HepG2 (cell line): ENCODE results near the gene HS3ST2. TPM values are rescaled to one million over a fixed set of nuclear protein-coding genes. Genes with fewer than 3 reads are reported as not detected.

Source experiments
- ATAC-seq: fragments of 200-7000 bp; cut with Tn5 transposase; 3 replicates; pipeline ENCODE4 v1.9.1; 2020; ENCODE audit warnings: mild to moderate bottlenecking, moderate library complexity
- BruUV-seq: library from RNA; stranded (reverse); fragments of 400-500 nt; replicated peaks from 2 replicates; lab custom pipeline; 2021; lab: Mats Ljungman, UMichigan
- CTCF ChIA-PET: fragments of 300-600 bp; formaldehyde crosslinking; extraction: SDS; loops from one replicate; lab custom pipeline; 2021; ENCODE audit warnings: low total read pairs, inconsistent platforms, low intra/inter-chr PET ratio; lab: Yijun Ruan, JAX
- POLR2A ChIA-PET: fragments of 350-600 bp; sonication (Branson Sonifier 250); formaldehyde crosslinking; loops from one replicate; lab custom pipeline; 2020; ENCODE audit warnings: antibody characterized with exemption, inconsistent platforms; lab: Yijun Ruan, JAX
- DNase-seq: peaks from one replicate; pipeline ENCODE4 v3.0.0-alpha.2; 2015; ENCODE audit warnings: low spot score
- FAIRE-seq: peaks from 3 replicates; lab custom pipeline; 2011; peaks lifted over from hg19 to GRCh38; lab: Jason Lieb, UNC
- H2AFZ ChIP-seq: one replicate; pipeline ENCODE4 v1.6.1; 2011; ENCODE audit warnings: low read length, inconsistent platforms
- H3K27ac ChIP-seq: fragments of 300-600 bp; 3 replicates; pipeline ENCODE4 v1.8.0; 2011; ENCODE audit warnings: mixed run types, mild to moderate bottlenecking, mixed read lengths, low read length, inconsistent platforms; ENCODE audit not compliant: insufficient read depth; ENCODE audit errors: extremely low read length
- H3K27me3 ChIP-seq, 2 experiments: fragments of 200-600 bp in 1 of 2; 2 replicates in 1 of 2; 3 replicates in 1 of 2; pipeline versions ENCODE4 v1.6.0 to v1.8.0; 2011; ENCODE audit warnings: low read length in 2 of 2, mild to moderate bottlenecking in 2 of 2, moderate library complexity in 2 of 2, inconsistent platforms in 1 of 2; ENCODE audit not compliant: insufficient read depth in 2 of 2, control insufficient read depth in 1 of 2
- H3K36me3 ChIP-seq, 2 experiments: fragments of 200-600 bp in 1 of 2; replicated peaks in 1 of 2; 2 replicates in 1 of 2; 3 replicates in 1 of 2; pipeline versions ENCODE4 v1.5.1 to v1.8.0; 2011; ENCODE audit warnings: low read length in 2 of 2, inconsistent platforms in 1 of 2; ENCODE audit not compliant: insufficient read depth in 2 of 2, control insufficient read depth in 1 of 2
- H3K4me1 ChIP-seq: 2 replicates; pipeline ENCODE4 v1.5.1; 2012; ENCODE audit warnings: low read length, inconsistent platforms; ENCODE audit not compliant: insufficient read depth
- H3K4me2 ChIP-seq: 2 replicates; pipeline ENCODE4 v1.6.0; 2011; ENCODE audit warnings: low read depth, low read length, inconsistent platforms
- H3K4me3 ChIP-seq, 3 experiments: fragments of 200-600 bp in 1 of 3; sonication (generic), shearing (Covaris generic) in 1 of 3; replicated peaks in 1 of 3; 2 replicates each; pipeline ENCODE4 v1.5.1; 2011 to 2016; ENCODE audit warnings: low read length in 3 of 3, inconsistent platforms in 2 of 3, low read depth in 2 of 3, mild to moderate bottlenecking in 2 of 3, control low read depth in 1 of 3, mixed read lengths in 1 of 3; ENCODE audit not compliant: insufficient read depth in 1 of 3
- H3K79me2 ChIP-seq: one replicate; pipeline ENCODE4 v1.6.1; 2011; ENCODE audit warnings: low read length, inconsistent platforms; ENCODE audit not compliant: insufficient read depth
- H3K9ac ChIP-seq: 2 replicates; pipeline ENCODE4 v1.6.0; 2011; ENCODE audit warnings: mild to moderate bottlenecking, low read depth, low read length, inconsistent platforms; ENCODE audit not compliant: insufficient read depth
- H3K9me3 ChIP-seq: 2 replicates; pipeline ENCODE4 v1.5.1; 2012; ENCODE audit warnings: mild to moderate bottlenecking, low read length
- H4K20me1 ChIP-seq: 2 replicates; pipeline ENCODE4 v1.6.0; 2011; ENCODE audit warnings: inconsistent platforms, mild to moderate bottlenecking, low read length, moderate library complexity; ENCODE audit not compliant: insufficient read depth
- ARID5B ChIP-seq: IDR thresholded peaks from 2 replicates; pipeline ENCODE4 v1.4.0; 2020; ENCODE audit warnings: mild to moderate bottlenecking, missing genetic modification reagents
- EED ChIP-seq: sonication (generic); formaldehyde crosslinking; IDR thresholded peaks from 2 replicates; pipeline ENCODE4 v1.5.0; 2020; ENCODE audit warnings: mild to moderate bottlenecking, missing genetic modification reagents
- GPBP1L1 ChIP-seq: sonication (generic); formaldehyde crosslinking; IDR thresholded peaks from 2 replicates; pipeline ENCODE4 v1.5.0; 2020; ENCODE audit warnings: mild to moderate bottlenecking, missing genetic modification reagents
- JUND ChIP-seq: sonication (generic); formaldehyde crosslinking; IDR thresholded peaks from 2 replicates; pipeline ENCODE4 v1.8.0; 2022; ENCODE audit warnings: mild to moderate bottlenecking, missing genetic modification reagents
- NR1H2 ChIP-seq: sonication (generic); formaldehyde crosslinking; IDR thresholded peaks from 2 replicates; pipeline ENCODE4 v1.8.1; 2022; ENCODE audit warnings: low read depth, missing genetic modification reagents, borderline replicate concordance
- PCBP2 ChIP-seq: fragments of 200-400 bp; formaldehyde crosslinking; optimal IDR thresholded peaks from 2 replicates; pipeline ENCODE3; 2018; ENCODE audit warnings: low read length, low read depth; ENCODE audit not compliant: poor library complexity, severe bottlenecking
- POLR2A ChIP-seq, 2 experiments: IDR thresholded peaks; 2 replicates each; pipeline ENCODE4 v1.6.1; 2011; ENCODE audit warnings: low read depth in 2 of 2, low read length in 2 of 2, mild to moderate bottlenecking in 1 of 2, moderate library complexity in 1 of 2; ENCODE audit not compliant: insufficient read depth in 1 of 2
- SMYD3 ChIP-seq: sonication (generic); formaldehyde crosslinking; IDR thresholded peaks from 2 replicates; pipeline ENCODE4 v1.8.1; 2023; ENCODE audit warnings: mild to moderate bottlenecking, missing genetic modification reagents
- SYNCRIP ChIP-seq: fragments of 200-400 bp; formaldehyde crosslinking; IDR thresholded peaks from 2 replicates; pipeline ENCODE4 v1.6.1; 2018; ENCODE audit warnings: mild to moderate bottlenecking, low read depth, low read length; ENCODE audit not compliant: insufficient read depth
- TGIF2 ChIP-seq: IDR thresholded peaks from 2 replicates; pipeline ENCODE4 v1.6.1; 2016; ENCODE audit warnings: control low read depth, missing compliant biosample characterization
- ZBTB43 ChIP-seq: sonication (generic); formaldehyde crosslinking; conservative IDR thresholded peaks from 2 replicates; pipeline ENCODE4 v1.4.0; 2020; ENCODE audit warnings: missing genetic modification reagents
- ZBTB7B ChIP-seq: sonication (generic); formaldehyde crosslinking; IDR thresholded peaks from 2 replicates; pipeline ENCODE4 v1.4.0; 2020; ENCODE audit warnings: missing genetic modification reagents
- ZNF281 ChIP-seq: sonication (generic); formaldehyde crosslinking; IDR thresholded peaks from 2 replicates; pipeline ENCODE4 v1.4.0; 2020; ENCODE audit warnings: missing genetic modification reagents, borderline replicate concordance
- WGBS: methylation state at CpG from one replicate; pipeline ENCODE4 v1.1.6; 2017; ENCODE audit warnings: low lambda C conversion rate; 5-methylcytosine and 5-hydroxymethylcytosine counted together
- in situ Hi-C: cut with HindIII; loops from 2 replicates; pipeline ENCODE4 v1.10.0; 2017; ENCODE audit warnings: low pct_unique_long_range_greater_than_20kb; ENCODE audit not compliant: extremely low pct_ligation_motif_present
- intact Hi-C: fragments of 100-400 bp; cut with micrococcal nuclease; formaldehyde crosslinking; loops from one replicate; pipeline ENCODE4 v1.10.0; 2022; ENCODE audit not compliant: unreplicated experiment
- polyA plus RNA-seq, 8 experiments: library from polyadenylated mRNA; depleted of rRNA in 3 of 8; stranded (reverse) in 7 of 8; unstranded in 1 of 8; fragments of >200 nt; fragmentation: Illumina TruSeq in 4 of 8; extraction: Trizol in 4 of 8; gene quantifications; 2 replicates each; pipeline versions ENCODE4 v1.2.1 to v1.2.3, GENCODE V29; 2011 to 2016; ENCODE audit warnings: low read depth in 4 of 8, missing spikeins in 1 of 8, mixed read lengths in 1 of 8; ENCODE audit not compliant: insufficient read depth in 1 of 8
- total RNA-seq, 5 experiments: library from RNA; depleted of rRNA; stranded (reverse); fragments of >200 nt; fragmentation: Illumina TruSeq; extraction: Trizol; gene quantifications; 2 replicates each; pipeline ENCODE4 v1.2.3, GENCODE V29; 2016; ENCODE audit warnings: low read depth in 1 of 5

Gene HS3ST2
- total and polyA plus RNA-seq, 2 of the 13 experiments (the other 11 are each of a cell fraction or from before 2014, with no cell fraction given) = not detected

- no peak for TF ChIP-seq ARID5B
- TF ChIP-seq, all 625 proteins: peak for 0
Measured at GRCh38 chr16:22868593-22869224, 54.7 kb downstream of the HS3ST2 start (continued).

- Histone ChIP-seq H3K4me3 (no peak overlapping the region), H3K9ac (no peak overlapping the region), H3K27ac (no peak overlapping the region), H3K9me3 (no peaks in the 10 kb centered on the region), H4K20me1 (no peaks in the 10 kb centered on the region), H3K27me3 (peaks cover 0 to 9% of the 10 kb centered on the region in 2 experiments; a peak in 2 of 5 replicates), H3K36me3 (no peaks in the 10 kb centered on the region), H3K4me1 (no peaks in the 10 kb centered on the region), H3K4me2 (no peak overlapping the region), H3K79me2 (no peaks in the 10 kb centered on the region), H2AFZ (no peak overlapping the region)
- ChIA-PET CTCF (no interaction called here), POLR2A (no interaction called here)
- no TSS peak for BruUV-seq
- DNase-seq (no peak), ATAC-seq (no peak), FAIRE-seq (no peak)
- intact Hi-C loops = no loop called here
- in situ Hi-C loops = no loop called here
- 0% methylated on average over 4 of the region's 4 CpGs for WGBS
- TF ChIP-seq TGIF2 (CRISPR knock-in tag) (no peak), SYNCRIP (no peak), POLR2A (IDR thresholded peaks at IDR 0.05; ENCODE audit: insufficient read depth in 1 of 2, low read depth in 2 of 2, low read length in 2 of 2) (no peak), GPBP1L1 (CRISPR knock-in tag) (no peak), ZBTB43 (CRISPR knock-in tag) (no peak), NR1H2 (CRISPR knock-in tag) (no peak), JUND (no peak), ZBTB7B (no peak), SMYD3 (CRISPR knock-in tag) (no peak), ZNF281 (CRISPR knock-in tag) (no peak), PCBP2 (no peak), EED (no peak)
Measured at GRCh38 chr16:22871861-22872260, 57.9 kb downstream of the HS3ST2 start.
